OCI-LY1 (cell line): ENCODE measurements around the gene PRR5L.

Experiments used
- CTCF ChIP-seq: fragments of 200-600 bp; sonication (generic), shearing (Covaris generic); IDR thresholded peaks from 2 replicates; pipeline ENCODE4 v1.5.1; 2017; ENCODE audit warnings: mild to moderate bottlenecking, antibody characterized with exemption, low read length, moderate library complexity, mixed read lengths
- EZH2 ChIP-seq: fragments of 200-600 bp; sonication (generic), shearing (Covaris generic); IDR thresholded peaks from 2 replicates; pipeline ENCODE4 v1.8.0; 2017; ENCODE audit warnings: borderline replicate concordance, mixed run types, mild to moderate bottlenecking, antibody characterized with exemption, low read length, moderate library complexity, mixed read lengths

- TF ChIP-seq CTCF, result no peak
- no peak for TF ChIP-seq EZH2
Observed at GRCh38 chr11:36465449-36466163, 169.5 kb downstream of the PRR5L start.
